NCI-H187 treated with DMSO at 0.1 percent for 48 hours (cell line): ENCODE data around the gene CSNK2A2.

Experiments used
- DNase-seq: peaks from one replicate; lab custom pipeline; 2025; lab: John Stamatoyannopoulos, UW

CSNK2A2 gene

GRCh38 chr16:58198803-58199411 lies 1.0 kb upstream of the CSNK2A2 start:
- no peak for DNase-seq

GRCh38 chr16:58197314-58198012 lies 443 bp downstream of the CSNK2A2 start:
- DNase-seq: no peak

- DNase-seq: no peak
Measured at GRCh38 chr16:58196898-58197313, 1.0 kb downstream of the CSNK2A2 start.

GRCh38 chr16:58195771-58196170 lies 2.1 kb downstream of the CSNK2A2 start:
- DNase-seq: no peak

- DNase-seq: no peak
Measured at GRCh38 chr16:58195344-58195743, 2.6 kb downstream of the CSNK2A2 start.

GRCh38 chr16:58194790-58195189 lies 3.1 kb downstream of the CSNK2A2 start:
- no peak for DNase-seq

GRCh38 chr16:58187665-58188421 lies 10.1 kb downstream of the CSNK2A2 start:
- no peak for DNase-seq

- no peak for DNase-seq
Measured at GRCh38 chr16:58187092-58187491, 10.8 kb downstream of the CSNK2A2 start.

GRCh38 chr16:58186176-58186944 lies 11.5 kb downstream of the CSNK2A2 start:
- no peak for DNase-seq

GRCh38 chr16:58177353-58177710 lies 20.6 kb downstream of the CSNK2A2 start:
- DNase-seq: no peak

GRCh38 chr16:58176608-58177352 lies 21.1 kb downstream of the CSNK2A2 start:
- no peak for DNase-seq

GRCh38 chr16:58170223-58170622 lies 27.7 kb downstream of the CSNK2A2 start:
- DNase-seq: no peak

- DNase-seq: no peak
Measured at GRCh38 chr16:58160855-58161254, 37.1 kb downstream of the CSNK2A2 start.

GRCh38 chr16:58158725-58159124 lies 39.2 kb downstream of the CSNK2A2 start:
- no peak for DNase-seq

- no peak for DNase-seq
Measured at GRCh38 chr16:58157951-58158540, 39.9 kb downstream of the CSNK2A2 start.

- DNase-seq: no peak
Measured at GRCh38 chr16:58157239-58157638, 40.7 kb downstream of the CSNK2A2 start.

- no peak for DNase-seq
Measured at GRCh38 chr16:58155839-58156238, 42.1 kb downstream of the CSNK2A2 start.

- DNase-seq: no peak
Measured at GRCh38 chr16:58154345-58154744, 43.6 kb downstream of the CSNK2A2 start.

GRCh38 chr16:58152246-58152868 lies 45.5 kb downstream of the CSNK2A2 start:
- no peak for DNase-seq

- DNase-seq: no peak
Measured at GRCh38 chr16:58148526-58148925, 49.4 kb downstream of the CSNK2A2 start.

- no peak for DNase-seq
Measured at GRCh38 chr16:58148099-58148498, 49.8 kb downstream of the CSNK2A2 start.
